Measurements from ENCODE around the gene MAP6D1.

DNA sequence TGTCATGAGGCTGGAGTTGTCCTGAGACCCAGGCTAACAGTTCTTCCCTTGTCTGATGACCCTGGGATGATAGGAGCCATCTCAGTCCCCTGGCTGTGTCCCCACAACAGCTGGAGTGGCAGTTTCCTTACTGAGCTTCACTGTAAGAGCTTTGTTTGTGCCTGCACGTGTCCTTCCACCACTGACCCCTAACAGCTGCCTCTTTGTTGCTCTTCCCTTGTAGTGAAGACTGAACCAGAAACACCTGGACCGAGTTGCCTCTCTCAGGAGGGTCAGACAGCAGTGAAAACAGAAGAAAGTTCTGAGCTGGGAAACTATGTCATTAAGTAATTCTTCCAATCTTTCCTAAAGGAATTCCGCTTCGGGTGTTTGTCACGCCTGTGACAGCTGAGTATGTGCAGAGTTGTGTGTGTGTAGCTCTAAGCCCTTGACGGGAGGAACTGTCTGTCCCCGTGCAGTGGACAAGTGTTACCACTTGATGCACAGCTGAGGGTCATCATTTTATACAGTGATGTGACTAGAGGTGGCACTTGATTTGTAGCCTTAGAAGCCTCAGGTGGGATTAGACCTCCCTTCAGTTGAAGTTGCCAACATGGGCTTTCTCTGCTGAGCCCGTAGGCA lies 25.0 kb downstream of the MAP6D1 start:
- TF ChIP-seq CTCF (conservative IDR thresholded peaks at IDR 0.05; ENCODE audit: low read depth, low read length) (no peak), EZH2 (IDR thresholded peaks at IDR 0.05; ENCODE audit: borderline replicate concordance, low read depth, low read length, poor library complexity, severe bottlenecking) (no peak)

Measured in A673 (cell line).